GM12874 (cell line): Measurements from ENCODE around the gene LIN54.
A peak's percentile ranks its signal among the peaks of the same experiment; 100 is the strongest.

ENCODE experiments used
- TF ChIP-seq, protein P1 (sequence below): IDR thresholded peaks from 2 replicates; pipeline ENCODE4 v1.5.1; 2011; ENCODE audit warnings: low read depth, mild to moderate bottlenecking, control low read depth, low read length, moderate library complexity; ENCODE audit not compliant: insufficient read depth

LIN54 gene

GRCh38 chr4:83010522-83011318, at the start of gene LIN54:
Gene LIN54 (minus strand): TSS chr4:83010823. CDS start chr4:82984844, 25,979 bp downstream.
- TF ChIP-seq, protein P1, sequence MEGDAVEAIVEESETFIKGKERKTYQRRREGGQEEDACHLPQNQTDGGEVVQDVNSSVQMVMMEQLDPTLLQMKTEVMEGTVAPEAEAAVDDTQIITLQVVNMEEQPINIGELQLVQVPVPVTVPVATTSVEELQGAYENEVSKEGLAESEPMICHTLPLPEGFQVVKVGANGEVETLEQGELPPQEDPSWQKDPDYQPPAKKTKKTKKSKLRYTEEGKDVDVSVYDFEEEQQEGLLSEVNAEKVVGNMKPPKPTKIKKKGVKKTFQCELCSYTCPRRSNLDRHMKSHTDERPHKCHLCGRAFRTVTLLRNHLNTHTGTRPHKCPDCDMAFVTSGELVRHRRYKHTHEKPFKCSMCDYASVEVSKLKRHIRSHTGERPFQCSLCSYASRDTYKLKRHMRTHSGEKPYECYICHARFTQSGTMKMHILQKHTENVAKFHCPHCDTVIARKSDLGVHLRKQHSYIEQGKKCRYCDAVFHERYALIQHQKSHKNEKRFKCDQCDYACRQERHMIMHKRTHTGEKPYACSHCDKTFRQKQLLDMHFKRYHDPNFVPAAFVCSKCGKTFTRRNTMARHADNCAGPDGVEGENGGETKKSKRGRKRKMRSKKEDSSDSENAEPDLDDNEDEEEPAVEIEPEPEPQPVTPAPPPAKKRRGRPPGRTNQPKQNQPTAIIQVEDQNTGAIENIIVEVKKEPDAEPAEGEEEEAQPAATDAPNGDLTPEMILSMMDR: no peak

DNA sequence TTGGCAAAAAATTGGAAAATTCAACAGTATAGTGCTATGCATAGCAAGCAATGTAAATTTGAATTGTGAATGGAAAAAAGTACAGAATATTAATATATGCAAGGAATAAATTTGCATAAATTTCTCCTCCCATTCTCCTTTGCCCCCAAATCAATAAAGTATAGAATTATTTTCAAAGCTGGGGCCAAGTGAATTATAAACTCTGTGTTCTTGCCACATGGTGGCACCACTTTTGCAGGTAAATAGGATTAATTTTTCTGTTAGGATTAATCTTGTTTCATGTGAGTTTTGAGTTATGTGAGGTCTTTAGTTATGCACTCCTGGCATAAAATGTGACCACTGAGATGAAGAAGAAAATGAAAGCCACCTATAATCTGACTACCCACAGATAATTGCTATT, 44.3 kb upstream of the LIN54 start:
- TF ChIP-seq, protein P1: 0 out of 2 replicates have a peak, but pooled peaks have one; percentile 14

DNA sequence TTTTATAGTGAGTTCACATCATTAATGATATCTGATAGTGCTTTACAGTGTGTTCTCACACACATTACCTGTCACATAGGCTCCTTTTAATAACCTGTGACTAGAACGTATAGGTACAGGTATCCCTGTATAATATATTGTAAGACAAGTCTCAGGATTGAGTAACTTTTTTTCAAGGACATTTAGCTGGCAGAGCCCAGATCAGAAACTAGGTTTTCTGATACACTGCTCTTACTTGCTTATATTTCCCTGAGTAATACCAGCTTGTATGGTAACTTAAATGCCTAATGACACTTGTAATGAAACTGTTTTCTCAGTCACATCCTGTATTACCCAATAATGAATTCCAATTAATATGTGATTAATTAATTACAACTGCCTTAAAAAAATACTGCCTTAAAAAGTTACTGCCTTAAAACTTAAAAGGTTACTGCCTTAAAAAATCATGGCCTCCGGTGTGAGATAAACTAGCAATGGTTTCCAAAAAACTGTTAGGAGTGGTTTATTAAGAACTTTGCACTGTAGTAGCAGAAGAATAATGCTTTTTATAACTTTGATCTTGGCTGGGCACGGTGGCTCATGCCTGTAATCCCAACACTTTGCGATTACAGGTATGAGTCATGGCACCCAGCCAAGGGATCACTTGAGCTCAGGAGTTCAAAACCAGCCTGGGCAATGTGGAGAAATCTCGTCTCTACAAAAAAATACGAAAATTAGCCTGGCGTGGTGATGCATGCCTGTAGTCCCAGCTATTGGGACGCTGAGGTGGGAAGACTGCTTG, 36.3 kb upstream of the LIN54 start:
- TF ChIP-seq, protein P1: no peak

DNA sequence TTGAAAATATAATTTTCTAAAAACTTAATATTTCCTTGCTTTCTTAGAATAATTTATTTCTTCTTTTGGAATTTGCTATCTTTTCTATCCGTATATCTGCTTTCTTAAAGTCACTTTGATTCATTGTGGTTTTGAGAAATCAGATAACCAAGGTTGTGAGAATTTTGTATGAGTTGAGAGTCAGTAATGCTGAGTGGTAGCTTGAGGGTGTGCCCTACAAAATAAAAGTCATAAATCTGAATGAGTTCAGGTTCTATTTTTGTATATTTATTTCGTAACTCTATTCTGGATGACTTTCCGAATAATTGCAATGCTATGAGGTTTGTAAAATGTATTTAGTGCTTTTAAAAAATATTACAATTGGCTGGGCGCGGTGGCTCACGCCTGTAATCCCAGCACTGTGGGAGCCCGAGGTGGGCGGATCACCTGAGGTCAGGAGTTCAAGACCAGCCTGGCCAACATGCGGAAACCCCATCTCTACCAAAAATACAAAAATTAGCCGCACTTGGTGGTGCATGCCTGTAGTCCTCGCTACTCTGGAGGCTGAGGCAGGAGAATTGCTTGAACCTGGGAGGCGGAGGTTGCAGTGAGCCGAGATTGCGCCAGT, 33.3 kb upstream of the LIN54 start:
- TF ChIP-seq, protein P1: no peak

- TF ChIP-seq, protein P1: no peak
Measured at GRCh38 chr4:83040269-83040668, 29.6 kb upstream of the LIN54 start.

DNA sequence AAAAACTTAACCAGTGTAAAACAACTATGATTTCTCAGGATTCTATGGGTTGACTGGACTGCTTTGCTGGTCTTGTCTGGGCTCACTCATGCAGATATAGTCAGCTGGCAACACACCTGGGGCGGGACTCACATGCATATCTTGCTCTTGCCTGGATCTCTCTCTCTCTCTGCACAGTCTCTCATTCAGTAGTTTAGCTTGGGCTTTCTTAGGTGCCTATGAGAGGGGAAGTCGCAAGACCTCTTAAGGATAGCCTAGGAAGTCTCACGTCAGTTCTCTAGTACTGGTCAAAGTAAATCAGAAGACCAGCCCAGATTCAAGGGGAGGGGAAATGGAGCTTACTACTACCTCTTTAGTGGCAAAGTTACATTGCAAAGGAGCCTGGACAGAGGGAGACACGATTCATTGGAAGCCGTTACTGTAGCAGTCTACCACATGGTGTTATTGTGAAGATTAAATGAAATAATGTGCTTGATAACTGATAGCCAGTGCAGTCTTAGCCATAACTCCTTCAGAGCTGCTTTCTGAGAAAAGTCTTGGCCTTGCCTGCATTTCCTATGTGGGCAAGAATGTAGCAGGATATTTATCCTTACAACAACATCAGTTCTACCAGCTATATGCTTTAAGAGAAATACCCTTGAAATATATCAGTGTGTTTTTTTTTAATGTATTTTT, 26.5 kb upstream of the LIN54 start:
- TF ChIP-seq, protein P1: no peak
